Measurements from ENCODE around the gene CBS. TPM values are rescaled to one million over a fixed set of nuclear protein-coding genes. Genes with fewer than 3 reads are reported as not detected.
"Not testable (repeated sequence)": the region's sequence is repeated elsewhere in the genome, so short reads cannot be mapped to it uniquely, and the experiment has no call there.

The CBS gene
- total RNA-seq, 2 experiments from 2014 or later, result 0.19 to 0.39 TPM

DNA sequence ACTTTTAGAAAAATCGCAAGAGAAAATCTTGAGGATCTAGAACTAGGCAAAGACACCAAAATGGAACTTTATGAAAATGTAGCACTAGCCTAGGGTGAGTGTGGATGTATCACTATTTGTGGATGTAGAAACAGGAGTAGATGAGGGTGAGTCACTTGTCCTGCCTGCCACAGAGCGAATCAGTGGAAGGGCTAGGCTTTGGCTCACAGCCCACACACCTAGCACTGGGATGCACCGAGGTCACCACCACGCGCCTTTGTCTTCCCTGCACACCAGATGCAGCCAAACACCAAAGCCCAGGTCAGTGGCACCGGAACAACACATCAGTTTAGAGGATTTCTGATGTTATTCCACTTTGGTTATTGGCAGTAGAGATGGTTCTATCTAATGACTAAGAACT is 63.0 kb downstream of the CBS start:
- Mint-ChIP-seq H3K36me3 (ENCODE audit: low read depth) (peaks cover 81% of the 10 kb centered on the region), H3K27ac (no peak overlapping the region), H3K9me3 (no peaks in the 10 kb centered on the region), H3K4me1 (ENCODE audit: low read depth) (no peaks in the 10 kb centered on the region), H3K4me3 (no peak overlapping the region), H3K27me3 (no peaks in the 10 kb centered on the region)
- Histone ChIP-seq H3K36me3 (ENCODE audit: insufficient read depth, low read length) (peaks cover 57% of the 10 kb centered on the region), H3K27ac (ENCODE audit: low read depth in 1 of 2, low read length in 2 of 2) (no peak overlapping the region), H3K9me3 (ENCODE audit: control insufficient read depth in 1 of 2, insufficient read depth in 1 of 2, low read length in 2 of 2) (no peaks in the 10 kb centered on the region), H3K4me3 (ENCODE audit: low read length) (no peak overlapping the region), H3K27me3 (ENCODE audit: control insufficient read depth in 1 of 2, insufficient read depth in 2 of 2, low read length in 2 of 2) (no peaks in the 10 kb centered on the region), H3K4me1 (ENCODE audit: insufficient read depth, low read length) (no peaks in the 10 kb centered on the region)
- TF ChIP-seq, protein P1, sequence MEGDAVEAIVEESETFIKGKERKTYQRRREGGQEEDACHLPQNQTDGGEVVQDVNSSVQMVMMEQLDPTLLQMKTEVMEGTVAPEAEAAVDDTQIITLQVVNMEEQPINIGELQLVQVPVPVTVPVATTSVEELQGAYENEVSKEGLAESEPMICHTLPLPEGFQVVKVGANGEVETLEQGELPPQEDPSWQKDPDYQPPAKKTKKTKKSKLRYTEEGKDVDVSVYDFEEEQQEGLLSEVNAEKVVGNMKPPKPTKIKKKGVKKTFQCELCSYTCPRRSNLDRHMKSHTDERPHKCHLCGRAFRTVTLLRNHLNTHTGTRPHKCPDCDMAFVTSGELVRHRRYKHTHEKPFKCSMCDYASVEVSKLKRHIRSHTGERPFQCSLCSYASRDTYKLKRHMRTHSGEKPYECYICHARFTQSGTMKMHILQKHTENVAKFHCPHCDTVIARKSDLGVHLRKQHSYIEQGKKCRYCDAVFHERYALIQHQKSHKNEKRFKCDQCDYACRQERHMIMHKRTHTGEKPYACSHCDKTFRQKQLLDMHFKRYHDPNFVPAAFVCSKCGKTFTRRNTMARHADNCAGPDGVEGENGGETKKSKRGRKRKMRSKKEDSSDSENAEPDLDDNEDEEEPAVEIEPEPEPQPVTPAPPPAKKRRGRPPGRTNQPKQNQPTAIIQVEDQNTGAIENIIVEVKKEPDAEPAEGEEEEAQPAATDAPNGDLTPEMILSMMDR (IDR thresholded peaks at IDR 0.05), result no peak
- intact Hi-C loops (cut with DNase I, micrococcal nuclease), result no loop called here
- CTCF ChIA-PET, result no interaction called here
- no peak for ATAC-seq (ENCODE audit: poor library complexity)
- no peak for DNase-seq
- POLR2A ChIA-PET, result no interaction called here

DNA sequence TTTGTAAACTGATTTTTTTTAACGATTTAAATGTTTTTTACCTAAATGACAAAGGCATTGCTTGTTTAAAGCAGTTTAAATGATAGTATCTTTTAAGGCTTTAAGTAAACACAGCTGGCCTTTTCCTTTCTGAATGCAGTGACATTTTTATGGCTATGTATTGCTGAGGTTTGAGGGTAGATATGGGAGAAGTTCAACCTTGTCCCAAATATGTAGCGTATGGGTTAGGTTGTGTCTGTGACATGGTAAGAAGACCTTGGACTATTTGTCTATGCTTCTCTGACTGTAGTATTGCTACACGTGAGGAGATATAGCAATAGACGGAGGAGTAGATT is 68.8 kb downstream of the CBS start:
- no peaks in the 10 kb centered on the region for H3K9me3 ChIP-seq (ENCODE audit: control insufficient read depth in 1 of 2, insufficient read depth in 1 of 2, low read length in 2 of 2)
- no peaks in the 10 kb centered on the region for H3K4me1 Mint-ChIP-seq (ENCODE audit: low read depth)
- DNase-seq (no peak), ATAC-seq (ENCODE audit: poor library complexity) (no peak)
- no peak overlapping the region for H3K4me3 ChIP-seq (ENCODE audit: low read length)
- no peak overlapping the region for H3K27ac Mint-ChIP-seq
- H3K27me3 ChIP-seq (ENCODE audit: control insufficient read depth in 1 of 2, insufficient read depth in 2 of 2, low read length in 2 of 2), result no peaks in the 10 kb centered on the region
- ChIA-PET POLR2A (no interaction called here), CTCF (no interaction called here)
- intact Hi-C loops (cut with DNase I, micrococcal nuclease), result no loop called here
- H3K27ac ChIP-seq (ENCODE audit: low read depth in 1 of 2, low read length in 2 of 2), result no peak overlapping the region
- H3K4me1 ChIP-seq (ENCODE audit: insufficient read depth, low read length), result no peaks in the 10 kb centered on the region
- H3K4me3 Mint-ChIP-seq, result no peak overlapping the region
- TF ChIP-seq, protein P1 (IDR thresholded peaks at IDR 0.05), result no peak
- H3K36me3 Mint-ChIP-seq (ENCODE audit: low read depth), result peaks cover 69% of the 10 kb centered on the region
- peaks cover 45% of the 10 kb centered on the region for H3K36me3 ChIP-seq (ENCODE audit: insufficient read depth, low read length)
- no peaks in the 10 kb centered on the region for H3K27me3 Mint-ChIP-seq
- H3K9me3 Mint-ChIP-seq, result no peaks in the 10 kb centered on the region

DNA sequence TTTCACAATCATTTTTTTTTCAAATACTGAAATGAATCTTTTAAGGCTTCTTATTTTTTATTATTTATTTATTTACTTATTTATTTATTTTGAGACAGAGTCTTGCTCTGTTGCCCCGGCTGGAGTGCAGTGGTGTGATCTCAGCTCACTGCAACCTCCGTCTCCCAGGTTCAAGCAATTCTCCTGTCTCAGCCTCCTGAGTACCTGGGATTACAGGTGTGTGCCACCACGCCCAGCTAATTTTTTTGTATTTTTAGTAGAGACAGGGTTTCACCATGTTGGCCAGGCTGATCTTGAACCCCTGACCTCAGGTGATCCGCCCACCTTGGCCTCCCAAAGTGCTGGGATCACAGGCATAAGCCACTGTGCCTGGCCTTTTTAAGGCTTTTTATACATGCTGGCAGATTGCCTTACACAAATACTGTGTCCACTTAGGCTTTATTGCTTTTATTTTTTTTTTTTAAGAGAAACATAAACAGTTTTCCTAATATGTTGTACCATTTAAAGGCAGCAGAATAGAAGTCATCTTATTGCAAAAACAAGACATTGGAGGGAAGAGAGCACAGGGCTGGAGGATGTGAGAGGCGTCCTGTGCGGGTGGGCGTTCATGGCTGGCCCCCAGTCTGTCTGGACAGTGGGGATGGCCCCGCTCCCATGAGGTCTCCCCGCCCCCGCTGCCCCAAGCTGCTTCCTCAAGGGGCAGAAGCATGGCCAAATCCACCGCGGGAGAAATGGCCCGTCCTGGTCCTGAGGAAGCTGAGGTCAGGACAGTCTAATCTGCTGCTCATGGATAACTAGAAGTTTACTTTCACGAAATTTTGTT is 69.4 kb downstream of the CBS start:
- ATAC-seq (ENCODE audit: poor library complexity); H3K4me1 Mint-ChIP-seq (ENCODE audit: low read depth); H3K27ac ChIP-seq (ENCODE audit: low read depth in 1 of 2, low read length in 2 of 2); intact Hi-C loops (cut with DNase I, micrococcal nuclease); POLR2A ChIA-PET; H3K9me3 ChIP-seq (ENCODE audit: control insufficient read depth in 1 of 2, insufficient read depth in 1 of 2, low read length in 2 of 2); H3K4me1 ChIP-seq (ENCODE audit: insufficient read depth, low read length); DNase-seq; H3K9me3 Mint-ChIP-seq; H3K4me3 Mint-ChIP-seq; H3K27ac Mint-ChIP-seq; H3K27me3 ChIP-seq (ENCODE audit: control insufficient read depth in 1 of 2, insufficient read depth in 2 of 2, low read length in 2 of 2); H3K4me3 ChIP-seq (ENCODE audit: low read length); H3K27me3 Mint-ChIP-seq; CTCF ChIA-PET: not testable (repeated sequence)
- H3K36me3 ChIP-seq (ENCODE audit: insufficient read depth, low read length), result peaks cover 39% of the 10 kb centered on the region
- peaks cover 64% of the 10 kb centered on the region for H3K36me3 Mint-ChIP-seq (ENCODE audit: low read depth)

DNA sequence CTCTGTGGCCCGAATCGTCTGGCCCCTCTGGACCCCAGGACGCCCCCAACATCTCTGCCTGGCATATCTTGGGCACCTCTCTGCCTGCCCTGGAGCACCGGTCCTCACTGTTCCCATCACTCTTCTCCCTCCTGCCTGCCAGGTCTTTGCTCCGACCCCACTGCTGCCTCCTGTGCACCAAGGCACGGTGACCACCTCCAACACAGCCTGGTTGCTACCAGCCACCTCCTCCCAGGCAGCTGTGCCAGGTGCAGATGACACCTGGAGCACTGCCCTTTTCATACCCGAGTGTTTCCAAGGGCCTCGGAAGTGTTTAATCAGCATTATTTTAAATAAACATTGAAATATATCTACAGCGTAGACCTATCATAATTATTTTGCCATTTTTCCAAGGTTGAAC is 70.0 kb downstream of the CBS start:
- Mint-ChIP-seq H3K36me3 (ENCODE audit: low read depth) (peaks cover 66% of the 10 kb centered on the region), H3K9me3 (no peaks in the 10 kb centered on the region), H3K4me1 (ENCODE audit: low read depth) (no peaks in the 10 kb centered on the region), H3K27me3 (no peaks in the 10 kb centered on the region), H3K4me3 (no peak overlapping the region), H3K27ac (no peak overlapping the region)
- TF ChIP-seq, protein P1 (IDR thresholded peaks at IDR 0.05), result no peak
- Histone ChIP-seq H3K9me3 (ENCODE audit: control insufficient read depth in 1 of 2, insufficient read depth in 1 of 2, low read length in 2 of 2) (no peaks in the 10 kb centered on the region), H3K27me3 (ENCODE audit: control insufficient read depth in 1 of 2, insufficient read depth in 2 of 2, low read length in 2 of 2) (no peaks in the 10 kb centered on the region), H3K27ac (ENCODE audit: low read depth in 1 of 2, low read length in 2 of 2) (no peak overlapping the region), H3K4me3 (ENCODE audit: low read length) (no peak overlapping the region), H3K4me1 (ENCODE audit: insufficient read depth, low read length) (no peaks in the 10 kb centered on the region), H3K36me3 (ENCODE audit: insufficient read depth, low read length) (peaks cover 38% of the 10 kb centered on the region)
- ChIA-PET CTCF (no interaction called here), POLR2A (no interaction called here)
- DNase-seq, result no peak
- intact Hi-C loops (cut with DNase I, micrococcal nuclease), result no loop called here
- no peak for ATAC-seq (ENCODE audit: poor library complexity)

Data from CD4-positive, alpha-beta T cell (primary cell).